H1 (cell line): ENCODE measurements around the gene LOXHD1. TPM values are rescaled to one million over a fixed set of nuclear protein-coding genes. Genes with fewer than 3 reads are reported as not detected.

Experiments
- CTCF ChIA-PET: fragments of 300-600 bp; sonication (Branson Sonifier 250); formaldehyde crosslinking; loops from one replicate; lab custom pipeline; 2021; ENCODE audit not compliant: partially characterized antibody; lab: Charles Lee
- POLR2A ChIA-PET: fragments of 300-600 bp; sonication (Branson Sonifier 250); formaldehyde crosslinking; loops from one replicate; lab custom pipeline; 2021; ENCODE audit warnings: inconsistent platforms; ENCODE audit not compliant: partially characterized antibody; lab: Charles Lee
- DNase-seq, 2 experiments: peaks; one replicate each; pipeline versions ENCODE4 v3.0.0 to v3.0.0-alpha.2; 2010 to 2022; ENCODE audit warnings: low spot score in 2 of 2, low read depth in 1 of 2, mixed read lengths in 1 of 2
- FAIRE-seq: peaks from 2 replicates; lab custom pipeline; 2011; peaks lifted over from hg19 to GRCh38; lab: Jason Lieb, UNC
- H2AFZ ChIP-seq: 2 replicates; pipeline ENCODE4 v1.8.1; 2012; ENCODE audit warnings: low read length, inconsistent platforms
- H2AK5ac ChIP-seq: 2 replicates; pipeline ENCODE4 v1.6.1; 2013; ENCODE audit warnings: low read depth, low read length
- H2BK120ac ChIP-seq: replicated peaks from 2 replicates; pipeline ENCODE3; 2013; ENCODE audit warnings: low read depth, low read length, inconsistent platforms
- H2BK12ac ChIP-seq: 2 replicates; pipeline ENCODE4 v1.6.1; 2013; ENCODE audit warnings: low read depth, low read length
- H2BK15ac ChIP-seq: 2 replicates; pipeline ENCODE4 v1.6.1; 2013; ENCODE audit warnings: low read length
- H2BK20ac ChIP-seq: 2 replicates; pipeline ENCODE4 v1.6.1; 2013; ENCODE audit warnings: low read length
- H2BK5ac ChIP-seq: 2 replicates; pipeline ENCODE4 v1.6.1; 2013; ENCODE audit warnings: low read depth, low read length
- H3K14ac ChIP-seq: 2 replicates; pipeline ENCODE4 v1.6.1; 2013; ENCODE audit warnings: inconsistent platforms; ENCODE audit not compliant: insufficient read length
- H3K18ac ChIP-seq: 2 replicates; pipeline ENCODE4 v1.6.1; 2013; ENCODE audit warnings: low read length; ENCODE audit errors: extremely low read depth
- H3K23ac ChIP-seq: 2 replicates; pipeline ENCODE4 v1.6.1; 2013; ENCODE audit warnings: inconsistent platforms; ENCODE audit not compliant: insufficient read length
- H3K23me2 ChIP-seq: 2 replicates; pipeline ENCODE4 v1.6.1; 2013; ENCODE audit warnings: low read depth, low read length
- H3K27ac ChIP-seq: 2 replicates; pipeline ENCODE4 v1.6.1; 2011; ENCODE audit warnings: low read depth, low read length, inconsistent platforms
- H3K27me3 ChIP-seq, 4 experiments: replicated peaks in 1 of 4; 1 replicate in 1 of 4; 2 replicates in 3 of 4; pipeline versions ENCODE4 v1.6.1 to v1.8.1; 2011 to 2013; ENCODE audit warnings: low read length in 3 of 4, mild to moderate bottlenecking in 3 of 4, inconsistent platforms in 2 of 4, mixed read lengths in 2 of 4, moderate library complexity in 1 of 4; ENCODE audit not compliant: control insufficient read depth in 3 of 4, insufficient read depth in 3 of 4; ENCODE audit errors: extremely low read depth in 1 of 4
- H3K36me3 ChIP-seq, 4 experiments: 2 replicates each; pipeline versions ENCODE4 v1.6.1 to v1.8.1; 2011 to 2013; ENCODE audit warnings: mild to moderate bottlenecking in 4 of 4, low read length in 3 of 4, moderate library complexity in 2 of 4, control low read depth in 1 of 4, inconsistent platforms in 1 of 4; ENCODE audit not compliant: insufficient read depth in 4 of 4, control insufficient read depth in 2 of 4
- H3K4ac ChIP-seq: replicated peaks from 2 replicates; pipeline ENCODE3; 2013; ENCODE audit warnings: low read length, low read depth, mixed read lengths, inconsistent platforms; ENCODE audit not compliant: insufficient read length
- H3K4me1 ChIP-seq, 4 experiments: replicated peaks in 1 of 4; 1 replicate in 1 of 4; 2 replicates in 3 of 4; pipeline versions ENCODE4 v1.6.1 to v1.8.1; 2011 to 2013; ENCODE audit warnings: low read length in 3 of 4, inconsistent platforms in 2 of 4, mixed read lengths in 1 of 4; ENCODE audit not compliant: insufficient read depth in 4 of 4, control insufficient read depth in 3 of 4
- H3K4me2 ChIP-seq, 2 experiments: 2 replicates each; pipeline versions ENCODE4 v1.6.1 to v1.8.1; 2011 to 2013; ENCODE audit warnings: low read depth in 2 of 2, low read length in 2 of 2, control low read depth in 1 of 2, inconsistent platforms in 1 of 2, mild to moderate bottlenecking in 1 of 2; ENCODE audit not compliant: insufficient read depth in 1 of 2
- H3K4me3 ChIP-seq, 4 experiments: fragments of 200-600, 300-600 bp in 1 of 4; sonication (generic), shearing (Covaris generic), sonication (Bioruptor Twin) in 1 of 4; 2 replicates each; pipeline versions ENCODE4 v1.5.1 to v1.8.1; 2011 to 2016; ENCODE audit warnings: low read length in 4 of 4, low read depth in 3 of 4, control low read depth in 2 of 4, inconsistent platforms in 2 of 4, mild to moderate bottlenecking in 2 of 4, mixed read lengths in 1 of 4, moderate library complexity in 1 of 4; ENCODE audit not compliant: insufficient read depth in 2 of 4; ENCODE audit errors: extremely low read depth in 1 of 4
- H3K56ac ChIP-seq: replicated peaks from 2 replicates; pipeline ENCODE3; 2013; ENCODE audit warnings: low read depth, mild to moderate bottlenecking, mixed read lengths, low read length, inconsistent platforms; ENCODE audit not compliant: insufficient read length
- H3K79me1 ChIP-seq: 2 replicates; pipeline ENCODE4 v1.6.1; 2013; ENCODE audit warnings: low read depth, low read length, control low read depth
- H3K79me2 ChIP-seq, 2 experiments: 2 replicates each; pipeline versions ENCODE4 v1.6.1 to v1.8.1; 2012 to 2013; ENCODE audit warnings: low read length in 2 of 2, mild to moderate bottlenecking in 2 of 2, inconsistent platforms in 1 of 2; ENCODE audit not compliant: insufficient read depth in 2 of 2, control insufficient read depth in 1 of 2
- H3K9ac ChIP-seq, 4 experiments: replicated peaks in 1 of 4; 1 replicate in 1 of 4; 2 replicates in 3 of 4; pipeline versions ENCODE4 v1.6.1 to v1.8.1; 2011 to 2013; ENCODE audit warnings: low read depth in 3 of 4, low read length in 3 of 4, control low read depth in 2 of 4, mild to moderate bottlenecking in 2 of 4, moderate library complexity in 2 of 4, inconsistent platforms in 1 of 4; ENCODE audit errors: extremely low read depth in 1 of 4
- H3K9me3 ChIP-seq, 2 experiments: 2 replicates each; pipeline versions ENCODE4 v1.6.1 to v1.8.1; 2012 to 2013; ENCODE audit warnings: mild to moderate bottlenecking in 2 of 2, moderate library complexity in 2 of 2, control low read depth in 1 of 2, inconsistent platforms in 1 of 2, low read depth in 1 of 2, low read length in 1 of 2, mixed read lengths in 1 of 2; ENCODE audit not compliant: insufficient read depth in 2 of 2
- H4K20me1 ChIP-seq, 2 experiments: replicated peaks in 1 of 2; 2 replicates each; pipeline versions ENCODE3 to v1.8.1; 2011 to 2013; ENCODE audit warnings: inconsistent platforms in 2 of 2, low read length in 2 of 2, mild to moderate bottlenecking in 1 of 2; ENCODE audit not compliant: insufficient read depth in 2 of 2, control insufficient read depth in 1 of 2
- H4K5ac ChIP-seq: 2 replicates; pipeline ENCODE4 v1.6.1; 2013; ENCODE audit warnings: low read length, low read depth, mixed read lengths, inconsistent platforms; ENCODE audit not compliant: insufficient read length
- H4K8ac ChIP-seq: 2 replicates; pipeline ENCODE4 v1.8.0; 2013; ENCODE audit warnings: mild to moderate bottlenecking, moderate library complexity, low read length, inconsistent platforms; ENCODE audit not compliant: insufficient read depth; ENCODE audit errors: extremely low read depth
- H4K91ac ChIP-seq: replicated peaks from 2 replicates; pipeline ENCODE3; 2013; ENCODE audit warnings: low read length, mixed read lengths, inconsistent platforms; ENCODE audit not compliant: insufficient read length
- RAD21 ChIP-seq, 2 experiments: IDR thresholded peaks in 1 of 2; conservative IDR thresholded peaks in 1 of 2; 2 replicates each; pipeline ENCODE4 v1.6.1; 2011; ENCODE audit warnings: low read depth in 2 of 2, low read length in 2 of 2, improper control_type of control experiment in 1 of 2, inconsistent platforms in 1 of 2, mild to moderate bottlenecking in 1 of 2, moderate library complexity in 1 of 2
- WGBS, 2 experiments: shearing (Covaris generic) in 1 of 2; methylation state at CpG; one replicate each; pipeline versions ENCODE4 v1.1.6 to v1.1.7; 2013 to 2015; ENCODE audit warnings: low lambda C conversion rate in 2 of 2, mixed read lengths in 2 of 2, inconsistent platforms in 1 of 2, low coverage in 1 of 2, missing lambda C conversion rate in 1 of 2; ENCODE audit not compliant: insufficient replicate concordance in 2 of 2, insufficient coverage in 1 of 2, insufficient read length in 1 of 2; ENCODE audit errors: extremely low coverage in 1 of 2, missing lambda C conversion rate in 1 of 2; 5-methylcytosine and 5-hydroxymethylcytosine counted together
- polyA plus RNA-seq, 7 experiments: library from polyadenylated mRNA; depleted of rRNA in 3 of 7; stranded (reverse) in 5 of 7; unstranded in 2 of 7; fragments of >200 nt in 5 of 7; fragments of 200-250 nt in 2 of 7; gene quantifications; 1 replicate in 5 of 7; 2 replicates in 1 of 7; 4 replicates in 1 of 7; pipeline versions ENCODE4 v1.2.1 to v1.2.3, GENCODE V29; 2011 to 2013; ENCODE audit warnings: missing spikeins in 2 of 7, mixed read lengths in 2 of 7
- total RNA-seq: library from RNA; stranded (reverse); fragmentation: NEBNext Ultra II Directional; extraction: Animal tissue kit (Norgen Biotek cat#: 25700); gene quantifications from 2 replicates; pipeline ENCODE4 v1.2.1, GENCODE V29; 2021

LOXHD1 gene
- total and polyA plus RNA-seq, 2 of the 8 experiments (the other 6 are each of a cell fraction or from before 2014, with no cell fraction given), result 0.02 TPM; not detected in 1

GRCh38 chr18:46547520-46547919 lies 109.5 kb downstream of the LOXHD1 start:
- Histone ChIP-seq H3K18ac (no peak overlapping the region), H3K4me3 (no peak overlapping the region), H3K36me3 (no peaks in the 10 kb centered on the region), H3K23ac (no peak overlapping the region), H3K9ac (no peak overlapping the region), H2BK120ac (no peak overlapping the region), H2AK5ac (no peak overlapping the region), H3K79me1 (no peaks in the 10 kb centered on the region), H4K5ac (no peak overlapping the region), H4K8ac (no peak overlapping the region), H4K91ac (no peak overlapping the region), H3K4ac (no peak overlapping the region), H2BK20ac (no peak overlapping the region), H3K79me2 (no peaks in the 10 kb centered on the region), H4K20me1 (peaks cover 0 to 4% of the 10 kb centered on the region in 2 experiments), H3K9me3 (peaks cover 0 to 9% of the 10 kb centered on the region in 2 experiments; a peak in 1 of 4 replicates), H2BK5ac (no peak overlapping the region), H2AFZ (no peak overlapping the region), H3K4me2 (no peak overlapping the region), H3K4me1 (peaks cover 0 to 3% (median 0%) of the 10 kb centered on the region in 4 experiments; a peak in 1 of 7 replicates), H3K27me3 (no peaks in the 10 kb centered on the region), H3K56ac (no peak overlapping the region), H3K14ac (no peak overlapping the region), H2BK12ac (no peak overlapping the region), H3K23me2 (peaks cover 4% of the 10 kb centered on the region; the same call in 1 of the 2 replicates), H2BK15ac (no peak overlapping the region), H3K27ac (no peak overlapping the region)
- FAIRE-seq (no peak), DNase-seq (no peak)
- ChIA-PET CTCF (interaction anchor here (3.4 kb wide), 1 partner anchor 110 kb away, joined by 18 read pairs; the partner anchor contains the start of gene LOXHD1), POLR2A (no interaction called here)
- 46% methylated on average over 1 of the region's 1 CpG; no CpG with 5 or more reads in 1 of the 2 experiments for WGBS, 2 experiments
- TF ChIP-seq RAD21 (IDR thresholded peaks at IDR 0.05 in 1 of 2, conservative IDR thresholded peaks at IDR 0.05 in 1 of 2; ENCODE audit: low read depth in 2 of 2, low read length in 2 of 2), result no peak
